ENCODE results near the gene CFAP92. TPM values are rescaled to one million over a fixed set of nuclear protein-coding genes. Genes with fewer than 3 reads are reported as not detected.

Gene CFAP92
- total and polyA plus RNA-seq, 5 experiments from 2014 or later: 0.18 to 2.0 (median 0.23) TPM

DNA sequence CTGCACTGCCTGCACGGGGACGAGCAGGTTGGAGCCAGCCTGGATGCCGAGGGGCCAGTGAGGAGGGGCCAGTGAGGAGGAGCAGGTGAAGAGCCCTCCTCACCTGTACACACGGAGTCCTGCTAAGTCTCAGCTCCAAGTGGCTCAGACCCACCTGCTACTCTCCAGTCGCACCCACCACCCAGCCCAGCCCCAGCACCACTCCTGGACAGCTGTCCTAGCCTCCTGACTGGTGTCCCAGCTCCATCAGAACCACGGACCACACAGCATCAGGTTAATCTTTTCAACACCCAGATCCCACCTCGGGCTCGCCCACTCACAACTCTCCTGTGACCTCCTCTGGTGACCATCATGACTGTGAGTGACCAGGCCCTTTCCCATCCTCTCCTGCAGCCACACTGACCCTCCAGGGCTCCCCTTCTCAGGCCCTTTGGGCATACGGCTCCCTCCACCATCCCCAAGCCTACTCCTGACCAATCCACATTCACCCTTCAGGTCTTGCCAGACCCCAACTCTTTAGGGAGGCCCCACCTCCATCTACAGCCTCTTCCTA lies 21.0 kb upstream of the CFAP92 start:
- POLR2A ChIA-PET: interaction anchor here (0.6 to 7.9 kb wide), 10 partner anchors 11 to 234 kb away, joined by 4 to 257 read pairs (median 14); partner anchors contain the start of genes CFAP92, CNBP, COPG1 and EFCC1
- no peak for ATAC-seq

DNA sequence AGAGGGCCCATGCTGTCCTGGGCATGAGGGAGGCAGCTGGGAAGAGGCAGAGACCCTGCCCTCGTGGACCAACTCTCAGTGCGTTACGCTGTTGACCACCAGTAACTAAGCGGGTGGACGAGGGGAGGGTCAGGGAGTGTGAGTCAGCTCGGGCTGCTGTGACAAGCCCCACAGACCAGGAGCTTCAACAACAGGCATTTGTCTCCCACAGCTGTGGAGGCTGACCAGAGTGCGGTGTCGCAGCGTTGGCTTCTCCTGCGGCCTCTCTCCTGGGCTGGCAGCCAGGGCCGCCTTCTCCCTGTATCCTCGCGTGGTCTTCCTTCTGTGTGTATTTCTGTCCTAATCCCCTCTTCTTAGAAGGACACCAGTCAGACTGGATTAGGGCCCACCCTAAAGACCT lies 20.3 kb upstream of the CFAP92 start:
- Mint-ChIP-seq H3K9me3 (no peaks in the 10 kb centered on the region), H3K4me3 (peak overlapping the region in 6 of 10 donors; percentile 9 to 88 (median 50)), H3K4me1 (peaks cover 28 to 55% (median 49%) of the 10 kb centered on the region in 4 donors), H3K27me3 (no peaks in the 10 kb centered on the region), H3K27ac (peak overlapping the region; percentile 77 to 100 (median 96)), H3K36me3 (no peaks in the 10 kb centered on the region)
- no peak for ATAC-seq
- DNase-seq: peak in 1 of 10 donors; percentile 54
- POLR2A ChIA-PET: interaction anchor here (2.0 to 7.9 kb wide), 5 partner anchors 12 to 105 kb away, joined by 5 to 257 read pairs (median 81); partner anchors contain the start of genes CFAP92, EFCC1 and RAB43

More for the DNA sequence above, 21.0 kb upstream of the CFAP92 start:
- Mint-ChIP-seq H3K36me3 (no peaks in the 10 kb centered on the region), H3K27ac (peak overlapping the region; percentile 77 to 100 (median 96)), H3K27me3 (no peaks in the 10 kb centered on the region), H3K4me1 (peaks cover 28 to 55% (median 49%) of the 10 kb centered on the region in 4 donors), H3K9me3 (no peaks in the 10 kb centered on the region), H3K4me3 (peak overlapping the region; percentile 24 to 94 (median 78))
- peak in 1 of 10 donors; percentile 50 for DNase-seq

DNA sequence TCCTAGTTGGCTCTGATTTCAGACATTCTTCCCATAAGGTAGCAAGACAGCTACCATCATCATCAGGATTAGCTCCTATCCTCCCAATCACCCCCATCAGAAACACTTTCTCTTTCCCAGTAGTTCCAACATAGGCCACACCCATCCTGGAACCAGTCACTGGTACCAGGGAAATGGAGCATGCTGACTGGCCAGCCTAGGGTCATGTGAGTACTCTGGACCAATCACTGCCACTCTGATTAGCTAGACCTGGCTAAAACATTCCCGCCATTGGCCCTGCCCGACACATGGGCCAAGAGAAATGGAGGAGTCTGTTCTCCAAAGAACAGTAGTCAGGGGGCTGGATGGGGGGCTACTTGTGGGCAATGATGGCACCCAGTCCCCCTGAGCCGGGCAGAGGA lies 19.6 kb upstream of the CFAP92 start:
- peak overlapping the region in 1 of 10 donors; percentile 69 for H3K4me3 Mint-ChIP-seq
- H3K9me3 Mint-ChIP-seq: no peaks in the 10 kb centered on the region
- H3K27ac Mint-ChIP-seq: peak overlapping the region; percentile 70 to 99 (median 89)
- no peak for DNase-seq
- no peak for ATAC-seq
- H3K36me3 Mint-ChIP-seq: no peaks in the 10 kb centered on the region
- POLR2A ChIA-PET: interaction anchor here (1.7 to 7.9 kb wide), 3 partner anchors 8 to 13 kb away, joined by 6 to 257 read pairs (median 125); partner anchors contain the start of genes CFAP92 and EFCC1
- no peaks in the 10 kb centered on the region for H3K27me3 Mint-ChIP-seq
- peaks cover 23 to 48% (median 43%) of the 10 kb centered on the region in 4 donors for H3K4me1 Mint-ChIP-seq

DNA sequence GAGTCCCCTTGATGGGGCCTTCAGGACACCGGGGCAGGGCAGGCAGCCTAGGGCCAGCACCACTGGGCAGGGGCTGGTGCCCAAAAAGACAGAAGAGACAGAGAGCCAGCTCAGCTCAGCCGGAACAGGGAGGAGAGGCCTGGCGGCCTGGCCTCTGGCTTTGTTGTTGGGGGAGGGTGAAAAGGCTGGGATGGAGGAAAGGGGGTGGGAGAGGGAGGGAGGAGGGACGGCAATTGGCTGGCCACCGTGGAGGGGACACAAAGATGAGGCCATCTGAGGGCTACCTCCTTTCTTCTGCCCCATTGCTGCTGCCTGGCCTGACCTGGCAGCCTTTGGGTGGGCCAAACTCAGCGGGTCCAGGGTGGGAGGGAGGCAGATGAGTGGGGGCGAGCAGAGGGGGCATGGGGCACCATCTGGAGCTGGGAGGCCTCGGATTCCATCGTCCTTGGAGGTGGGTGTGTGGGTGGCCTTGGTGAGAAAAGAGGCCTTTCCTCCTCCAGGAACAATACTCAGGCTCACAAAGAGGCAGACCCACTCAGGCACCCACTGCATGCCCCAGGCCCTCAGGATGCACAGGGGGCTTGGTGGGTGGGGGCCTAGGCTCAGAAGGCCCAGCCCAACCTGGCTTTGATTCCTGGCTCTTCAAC lies 16.6 kb upstream of the CFAP92 start:
- ATAC-seq: no peak
- H3K36me3 Mint-ChIP-seq: peaks cover 0 to 2% (median 0%) of the 10 kb centered on the region in 3 donors
- peak overlapping the region in 2 of 10 donors; percentile 30 to 31 for H3K27ac Mint-ChIP-seq
- H3K9me3 Mint-ChIP-seq: no peaks in the 10 kb centered on the region
- H3K27me3 Mint-ChIP-seq: no peaks in the 10 kb centered on the region
- POLR2A ChIA-PET: interaction anchor here (0.7 to 7.9 kb wide), 5 partner anchors 10 to 673 kb away, joined by 4 to 257 read pairs (median 5); partner anchors contain the start of genes CFAP92 and EFCC1
- peaks cover 17 to 31% (median 27%) of the 10 kb centered on the region in 4 donors for H3K4me1 Mint-ChIP-seq
- H3K4me3 Mint-ChIP-seq: no peak overlapping the region
- peak in 1 of 10 donors; percentile 37 for DNase-seq

DNA sequence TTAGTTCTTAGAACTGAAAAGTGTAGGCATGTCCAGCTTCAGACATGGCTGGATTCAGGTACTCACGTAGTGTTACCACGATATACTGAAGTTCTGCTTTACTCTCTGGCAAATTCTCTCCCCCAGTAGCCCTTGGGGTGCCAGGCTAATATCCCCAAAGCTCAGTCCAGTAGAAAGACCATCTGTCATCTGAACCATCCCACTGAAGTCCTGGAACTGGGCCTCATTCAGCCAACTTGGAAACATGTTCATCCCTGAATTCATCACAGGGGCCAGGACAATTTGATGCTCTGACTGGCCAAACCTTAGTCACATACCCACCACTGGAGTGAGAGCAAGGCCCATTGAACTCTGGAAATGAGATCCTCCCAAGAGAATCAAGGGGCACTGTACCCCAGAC lies 15.4 kb upstream of the CFAP92 start:
- peaks cover 13 to 31% (median 24%) of the 10 kb centered on the region in 4 donors for H3K4me1 Mint-ChIP-seq
- peaks cover 0 to 2% (median 0%) of the 10 kb centered on the region in 3 donors for H3K36me3 Mint-ChIP-seq
- no peaks in the 10 kb centered on the region for H3K9me3 Mint-ChIP-seq
- DNase-seq (peak in 1 of 10 donors; percentile 13), ATAC-seq (no peak)
- H3K4me3 Mint-ChIP-seq: no peak overlapping the region
- POLR2A ChIA-PET: interaction anchor here (1.1 to 2.1 kb wide), 3 partner anchors 10 to 113 kb away, joined by 3 to 9 read pairs (median 4); no protein-coding TSS in a partner anchor
- H3K27ac Mint-ChIP-seq: peak overlapping the region in 2 of 10 donors; percentile 6 to 76
- H3K27me3 Mint-ChIP-seq: no peaks in the 10 kb centered on the region

DNA sequence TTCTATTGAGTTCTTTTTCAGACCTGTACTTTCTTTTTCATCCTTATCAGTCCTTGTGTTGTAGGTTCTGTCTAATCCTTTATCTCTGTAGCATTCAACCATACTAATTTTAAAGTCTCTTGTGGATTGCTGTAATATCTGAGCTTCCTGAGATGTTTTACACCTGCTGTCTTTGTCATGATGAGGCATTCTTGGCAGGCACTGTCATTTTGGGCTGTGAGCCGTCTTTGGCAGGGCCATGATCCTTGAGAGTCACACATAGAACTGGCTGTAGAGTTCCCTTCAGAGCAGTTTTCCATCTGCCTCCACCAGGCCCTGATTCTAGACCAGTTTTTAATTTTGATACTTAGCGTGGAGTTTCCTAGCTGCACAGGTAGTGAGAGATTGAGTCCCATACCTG lies 13.9 kb upstream of the CFAP92 start:
- ATAC-seq: no peak
- Mint-ChIP-seq H3K4me3 (no peak overlapping the region), H3K27ac (peak overlapping the region in 2 of 10 donors; percentile 19 to 78), H3K9me3 (no peaks in the 10 kb centered on the region), H3K27me3 (peaks cover under 1 to 9% (median 6%) of the 10 kb centered on the region in 5 donors), H3K4me1 (peaks cover 15 to 41% (median 29%) of the 10 kb centered on the region in 4 donors), H3K36me3 (peaks cover 0 to 2% (median 0%) of the 10 kb centered on the region in 3 donors)
- no peak for DNase-seq
- POLR2A ChIA-PET: interaction anchor here (1.0 to 16.3 kb wide), 3 partner anchors 6 to 19 kb away, joined by 3 to 257 read pairs (median 6); no protein-coding TSS in a partner anchor

DNA sequence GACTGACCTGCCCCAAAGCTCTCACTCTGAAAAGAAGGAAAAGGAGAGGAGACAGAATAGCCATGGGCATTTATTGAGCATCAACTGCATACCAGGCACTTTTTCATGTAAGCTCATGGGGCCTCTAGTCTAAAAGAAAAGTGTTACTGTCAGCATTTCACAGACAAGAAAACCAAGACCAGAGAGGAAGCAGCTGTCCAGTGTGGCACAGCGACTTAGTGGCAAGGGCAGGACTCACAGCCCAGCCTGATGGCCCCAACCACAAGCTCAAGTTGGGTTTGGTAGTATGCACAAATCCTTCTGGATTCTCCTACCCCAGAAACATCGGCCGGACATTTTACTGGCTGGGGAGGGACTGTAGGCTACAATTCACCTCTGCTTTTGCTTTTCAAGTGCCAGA lies 13.0 kb upstream of the CFAP92 start:
- peak overlapping the region in 1 of 10 donors; percentile 76 for H3K27ac Mint-ChIP-seq
- POLR2A ChIA-PET: interaction anchor here (0.7 to 16.3 kb wide), 5 partner anchors 7 to 114 kb away, joined by 4 to 257 read pairs (median 6); partner anchors contain the start of gene CFAP92
- peak in 1 of 10 donors; percentile 22 for DNase-seq
- peaks cover 19 to 45% (median 36%) of the 10 kb centered on the region in 4 donors for H3K4me1 Mint-ChIP-seq
- H3K9me3 Mint-ChIP-seq: no peaks in the 10 kb centered on the region
- H3K27me3 Mint-ChIP-seq: peaks cover 8 to 18% (median 13%) of the 10 kb centered on the region in 5 donors
- ATAC-seq: no peak
- peaks cover 0 to 2% (median 0%) of the 10 kb centered on the region in 3 donors for H3K36me3 Mint-ChIP-seq
- H3K4me3 Mint-ChIP-seq: no peak overlapping the region

DNA sequence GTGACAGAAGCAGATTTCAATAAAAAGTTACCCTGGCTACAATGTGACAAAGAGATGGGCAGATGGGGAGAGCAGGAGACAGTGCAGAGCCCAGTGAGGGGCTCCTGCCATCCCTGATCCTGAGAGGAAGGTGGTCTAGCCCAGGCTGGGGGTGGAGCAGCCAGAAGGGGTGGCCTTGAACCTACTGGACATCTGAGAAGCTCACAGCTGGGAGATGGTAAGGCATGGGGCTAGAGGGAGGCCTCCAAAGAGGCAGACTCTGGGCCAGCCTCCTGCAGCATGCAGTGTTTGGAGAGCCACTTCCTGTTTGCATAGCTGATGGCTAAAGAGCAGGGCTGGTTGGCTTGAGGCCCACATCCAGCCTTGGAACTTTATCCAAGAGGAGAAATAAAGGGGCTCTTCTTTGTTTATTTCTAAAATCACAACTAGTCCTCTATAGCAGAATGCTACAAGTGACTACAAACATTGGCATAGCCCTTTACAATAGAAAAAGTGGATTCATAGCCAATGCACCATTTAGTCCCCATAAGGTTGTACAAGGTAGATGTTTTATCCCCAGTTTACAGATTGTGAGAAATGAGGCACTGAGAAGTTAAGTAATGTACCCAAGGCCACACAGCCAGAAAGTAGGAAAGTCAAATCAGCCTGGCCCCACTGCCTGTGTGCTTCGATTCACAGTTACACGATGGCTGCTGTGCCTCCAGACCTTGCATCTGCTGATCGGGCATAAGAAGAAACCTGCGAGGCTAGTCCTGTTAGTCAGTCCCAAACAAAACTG lies 11.8 kb upstream of the CFAP92 start:
- Mint-ChIP-seq H3K4me3 (peak overlapping the region in 9 of 10 donors; percentile 2 to 58 (median 17)), H3K27ac (peak overlapping the region in 6 of 10 donors; percentile 15 to 65 (median 57)), H3K36me3 (peaks cover 0 to 2% (median 0%) of the 10 kb centered on the region in 3 donors), H3K4me1 (peaks cover 18 to 48% (median 37%) of the 10 kb centered on the region in 4 donors), H3K9me3 (no peaks in the 10 kb centered on the region), H3K27me3 (peaks cover 8 to 18% (median 14%) of the 10 kb centered on the region in 5 donors)
- POLR2A ChIA-PET: interaction anchor here (0.6 to 16.3 kb wide), 7 partner anchors 9 to 178 kb away, joined by 3 to 257 read pairs (median 4); partner anchors contain the start of genes CFAP92 and CNBP
- DNase-seq: peak in 1 of 10 donors; percentile 34
- ATAC-seq: no peak

DNA sequence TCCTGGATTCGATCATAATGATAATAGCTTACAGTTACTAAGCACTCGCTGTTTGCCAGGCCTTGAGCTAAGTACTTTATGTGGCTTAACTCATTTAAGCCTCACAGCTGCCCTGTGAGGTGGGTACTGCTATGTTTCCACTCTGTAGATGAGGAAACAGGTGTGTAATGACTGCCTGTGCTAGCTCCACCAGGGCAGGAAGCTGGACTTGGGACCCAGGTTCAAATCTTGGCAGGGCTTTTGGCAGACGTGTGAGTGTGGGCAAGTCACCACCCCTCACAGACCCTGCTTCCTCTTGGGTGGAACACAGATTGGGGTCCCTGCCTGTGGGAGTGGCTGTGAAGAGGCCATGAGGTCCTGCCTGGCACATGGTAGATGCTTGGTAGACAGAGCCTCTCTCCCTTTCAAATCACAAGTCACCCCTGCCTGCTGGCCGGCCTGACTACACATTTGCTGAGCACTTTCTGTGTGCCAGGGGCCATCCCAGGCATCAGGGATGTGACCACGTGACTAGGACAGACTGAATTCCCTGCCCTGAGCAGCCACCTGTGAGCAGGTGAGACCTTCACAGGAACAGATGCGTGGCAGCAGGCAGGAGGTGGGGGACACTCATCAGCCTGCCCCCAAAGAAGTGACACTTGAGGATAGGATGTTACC lies 10.9 kb upstream of the CFAP92 start:
- no peak for ATAC-seq
- POLR2A ChIA-PET: interaction anchor here (0.7 to 16.3 kb wide), 7 partner anchors 9 to 240 kb away, joined by 3 to 257 read pairs (median 4); partner anchors contain the start of genes CFAP92 and CNBP
- H3K9me3 Mint-ChIP-seq: no peaks in the 10 kb centered on the region
- H3K27ac Mint-ChIP-seq: peak overlapping the region in 1 of 10 donors; percentile 64
- H3K4me1 Mint-ChIP-seq: peaks cover 18 to 52% (median 45%) of the 10 kb centered on the region in 4 donors
- H3K27me3 Mint-ChIP-seq: peaks cover 8 to 23% (median 17%) of the 10 kb centered on the region in 5 donors
- peak in 1 of 10 donors; percentile 53 for DNase-seq
- peak overlapping the region in 7 of 10 donors; percentile 37 to 58 (median 39) for H3K4me3 Mint-ChIP-seq
- H3K36me3 Mint-ChIP-seq: peaks cover 0 to 2% (median 0%) of the 10 kb centered on the region in 3 donors

DNA sequence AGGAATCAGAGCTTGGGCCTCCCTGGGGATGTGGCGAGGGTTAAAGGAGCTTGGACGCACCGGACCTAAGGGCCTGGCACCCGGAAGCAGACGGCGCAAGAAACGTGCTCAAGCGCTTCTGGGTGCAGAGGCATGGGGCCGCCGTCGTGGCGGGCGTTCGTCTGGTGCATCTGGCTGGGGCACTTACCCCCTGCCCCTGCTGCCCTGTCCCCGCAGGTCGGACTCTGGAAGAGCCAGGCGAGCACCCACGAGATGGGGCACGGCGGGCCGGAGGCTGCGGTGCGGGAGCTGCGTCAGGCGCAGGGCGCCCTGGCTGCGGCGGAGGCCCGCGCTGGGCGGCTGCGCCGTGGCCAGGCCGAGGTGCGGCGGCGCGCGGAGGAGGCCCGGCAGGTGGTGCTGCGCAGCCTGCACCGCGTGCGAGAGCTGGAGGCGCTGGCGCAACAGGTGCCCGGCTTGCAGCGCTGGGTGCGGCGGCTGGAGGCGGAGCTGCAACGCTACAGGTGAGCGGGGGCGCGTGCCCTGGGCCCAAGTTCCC lies 9.8 kb upstream of the CFAP92 start:
- POLR2A ChIA-PET: interaction anchor here (0.5 to 16.3 kb wide), 12 partner anchors 10 to 313 kb away, joined by 3 to 257 read pairs (median 4); partner anchors contain the start of genes CFAP92 and RAB43
- H3K4me1 Mint-ChIP-seq: peaks cover 22 to 59% (median 53%) of the 10 kb centered on the region in 4 donors
- peaks cover 0 to 2% (median 0%) of the 10 kb centered on the region in 3 donors for H3K36me3 Mint-ChIP-seq
- no peak overlapping the region for H3K27ac Mint-ChIP-seq
- DNase-seq: peak; percentile 32 to 75 (median 57)
- H3K9me3 Mint-ChIP-seq: no peaks in the 10 kb centered on the region
- H3K27me3 Mint-ChIP-seq: peaks cover 8 to 23% (median 17%) of the 10 kb centered on the region in 5 donors
- peak overlapping the region in 9 of 10 donors; percentile 48 to 91 (median 74) for H3K4me3 Mint-ChIP-seq
- peak; percentile 80 to 90 for ATAC-seq
